Limb (tissue), 2 donors: ENCODE data around the gene MBD3.

Experiments used
- DNase-seq, 2 donors: peaks; one replicate each; pipeline ENCODE4 v3.0.0-alpha.2; 2016; ENCODE audit errors: extremely low spot score in 2 of 2

Gene MBD3

GRCh38 chr19:1599460-1599846 is 6.8 kb upstream of the MBD3 start:
- peak in 1 of 2 donors; percentile 24 for DNase-seq

- peak in 1 of 2 donors; percentile 12 for DNase-seq
Observed at GRCh38 chr19:1598777-1599459, 6.3 kb upstream of the MBD3 start.

GRCh38 chr19:1593501-1593772 is 772 bp upstream of the MBD3 start:
- DNase-seq: peak in 1 of 2 donors; percentile 36

- DNase-seq: peak; percentile 88 to 91
Observed at GRCh38 chr19:1592024-1592754, 476 bp downstream of the MBD3 start.

GRCh38 chr19:1591421-1592023 is 1.1 kb downstream of the MBD3 start:
- DNase-seq: peak in 1 of 2 donors; percentile 51

- DNase-seq: peak in 1 of 2 donors; percentile 37
Observed at GRCh38 chr19:1590641-1591397, 1.8 kb downstream of the MBD3 start.

GRCh38 chr19:1587872-1588271 is 4.8 kb downstream of the MBD3 start:
- DNase-seq: no peak

- DNase-seq: peak in 1 of 2 donors; percentile 24
Observed at GRCh38 chr19:1585243-1585580, 7.5 kb downstream of the MBD3 start.

- DNase-seq: peak in 1 of 2 donors; percentile 27
Observed at GRCh38 chr19:1584500-1585242, 8.0 kb downstream of the MBD3 start.

GRCh38 chr19:1582201-1582600 is 10.5 kb downstream of the MBD3 start:
- peak in 1 of 2 donors; percentile 26 for DNase-seq

GRCh38 chr19:1580957-1581356 is 11.7 kb downstream of the MBD3 start:
- DNase-seq: no peak

GRCh38 chr19:1580382-1580781 is 12.3 kb downstream of the MBD3 start:
- DNase-seq: no peak

GRCh38 chr19:1579222-1579621 is 13.4 kb downstream of the MBD3 start:
- DNase-seq: no peak

- DNase-seq: peak in 1 of 2 donors; percentile 28
Observed at GRCh38 chr19:1577929-1578618, 14.6 kb downstream of the MBD3 start.

GRCh38 chr19:1577090-1577928 is 15.4 kb downstream of the MBD3 start:
- no peak for DNase-seq

GRCh38 chr19:1576242-1577089 is 16.2 kb downstream of the MBD3 start:
- peak in 1 of 2 donors; percentile 23 for DNase-seq

- peak in 1 of 2 donors; percentile 23 for DNase-seq
Observed at GRCh38 chr19:1575323-1576241, 17.1 kb downstream of the MBD3 start.
